ENCODE data around the gene CDKN2B-AS1. TPM values are rescaled to one million over a fixed set of nuclear protein-coding genes. Genes with fewer than 3 reads are reported as not detected.

Gene CDKN2B-AS1
- total RNA-seq, 2 donors from 2014 or later: not detected

DNA sequence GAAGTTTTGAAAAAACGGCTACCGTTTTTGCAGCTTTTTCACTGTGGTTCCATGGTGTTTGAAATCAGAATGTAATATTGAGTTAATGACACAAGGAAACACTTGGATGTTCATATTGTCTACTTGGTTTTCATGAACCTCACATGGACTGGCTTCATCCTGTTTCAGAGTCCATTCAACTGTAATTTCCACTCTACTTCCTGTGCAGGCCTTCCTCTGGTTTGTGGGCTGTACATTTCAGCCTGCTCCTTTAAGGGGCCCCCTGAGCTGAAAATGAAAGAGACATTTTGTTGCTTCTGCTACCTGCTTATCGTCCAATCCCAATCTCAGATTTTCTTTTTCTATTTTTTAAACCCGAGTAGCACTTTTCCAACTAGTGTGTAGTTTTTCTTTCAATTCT is 56.3 kb downstream of the CDKN2B-AS1 start:
- H3K4me1 Mint-ChIP-seq: peaks cover 22% of the 10 kb centered on the region
- Histone ChIP-seq H3K9me3 (ENCODE audit: control insufficient read depth, low read length) (no peaks in the 10 kb centered on the region), H3K9ac (ENCODE audit: extremely low read depth, low read length, poor library complexity, severe bottlenecking) (no peak overlapping the region), H3K4me1 (ENCODE audit: control insufficient read depth, insufficient read depth, low read length) (peaks cover 2% of the 10 kb centered on the region), H3K4me3 (ENCODE audit: low read length) (no peak overlapping the region), H3K27ac (ENCODE audit: low read depth, low read length) (no peak overlapping the region), H3K27me3 (ENCODE audit: control insufficient read depth, insufficient read depth, low read length, poor library complexity, severe bottlenecking) (no peaks in the 10 kb centered on the region), H3K36me3 (ENCODE audit: control insufficient read depth, insufficient read depth, low read length) (no peaks in the 10 kb centered on the region)
- H3K27me3 Mint-ChIP-seq (ENCODE audit: insufficient read depth): peaks cover 1% of the 10 kb centered on the region
- 92 to 100% methylated on average over 3 to 4 of the region's 4 CpGs for WGBS, 2 experiments (ENCODE audit: insufficient coverage in 1 of 2, insufficient read length in 1 of 2)
- no peaks in the 10 kb centered on the region for H3K36me3 Mint-ChIP-seq (ENCODE audit: low read depth)
- TF ChIP-seq, protein P1, sequence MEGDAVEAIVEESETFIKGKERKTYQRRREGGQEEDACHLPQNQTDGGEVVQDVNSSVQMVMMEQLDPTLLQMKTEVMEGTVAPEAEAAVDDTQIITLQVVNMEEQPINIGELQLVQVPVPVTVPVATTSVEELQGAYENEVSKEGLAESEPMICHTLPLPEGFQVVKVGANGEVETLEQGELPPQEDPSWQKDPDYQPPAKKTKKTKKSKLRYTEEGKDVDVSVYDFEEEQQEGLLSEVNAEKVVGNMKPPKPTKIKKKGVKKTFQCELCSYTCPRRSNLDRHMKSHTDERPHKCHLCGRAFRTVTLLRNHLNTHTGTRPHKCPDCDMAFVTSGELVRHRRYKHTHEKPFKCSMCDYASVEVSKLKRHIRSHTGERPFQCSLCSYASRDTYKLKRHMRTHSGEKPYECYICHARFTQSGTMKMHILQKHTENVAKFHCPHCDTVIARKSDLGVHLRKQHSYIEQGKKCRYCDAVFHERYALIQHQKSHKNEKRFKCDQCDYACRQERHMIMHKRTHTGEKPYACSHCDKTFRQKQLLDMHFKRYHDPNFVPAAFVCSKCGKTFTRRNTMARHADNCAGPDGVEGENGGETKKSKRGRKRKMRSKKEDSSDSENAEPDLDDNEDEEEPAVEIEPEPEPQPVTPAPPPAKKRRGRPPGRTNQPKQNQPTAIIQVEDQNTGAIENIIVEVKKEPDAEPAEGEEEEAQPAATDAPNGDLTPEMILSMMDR (conservative IDR thresholded peaks at IDR 0.05): no peak
- no peak overlapping the region for H3K4me3 Mint-ChIP-seq
- no peak overlapping the region for H3K27ac Mint-ChIP-seq
- no peaks in the 10 kb centered on the region for H3K9me3 Mint-ChIP-seq
- no peak for DNase-seq

DNA sequence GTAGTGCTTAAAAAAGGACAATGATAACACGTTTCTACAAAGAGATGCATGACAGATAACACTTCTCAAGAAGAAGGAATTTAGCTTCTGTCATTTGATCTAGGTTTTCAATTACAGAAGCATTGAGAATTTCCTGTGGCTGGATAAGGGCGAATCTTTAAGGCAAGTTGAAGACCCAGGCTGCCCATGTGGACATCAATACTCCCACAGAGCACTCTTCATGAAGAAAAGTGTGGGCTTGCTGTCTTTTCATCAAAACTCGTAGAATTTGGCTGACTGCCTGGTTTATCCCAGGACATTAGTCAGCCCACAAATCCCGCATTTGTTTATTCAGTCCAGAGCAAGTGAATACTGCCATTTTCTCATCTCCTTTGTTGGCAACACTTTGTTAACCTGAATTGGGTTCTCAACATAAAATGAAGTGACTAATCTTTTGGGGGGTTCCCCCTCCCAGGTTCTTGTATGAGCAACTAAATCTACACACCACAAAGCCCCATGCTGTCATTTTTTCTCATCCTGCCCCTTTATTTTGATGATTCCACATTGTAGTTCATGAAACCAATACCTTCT is 57.9 kb downstream of the CDKN2B-AS1 start:
- 78 to 81% methylated on average over 4 of the region's 4 CpGs for WGBS, 2 experiments (ENCODE audit: insufficient coverage in 1 of 2, insufficient read length in 1 of 2)
- Histone ChIP-seq H3K4me1 (ENCODE audit: control insufficient read depth, insufficient read depth, low read length) (peaks cover 2% of the 10 kb centered on the region), H3K4me3 (ENCODE audit: low read length) (no peak overlapping the region), H3K9ac (ENCODE audit: extremely low read depth, low read length, poor library complexity, severe bottlenecking) (no peak overlapping the region), H3K9me3 (ENCODE audit: control insufficient read depth, low read length) (no peaks in the 10 kb centered on the region), H3K27me3 (ENCODE audit: control insufficient read depth, insufficient read depth, low read length, poor library complexity, severe bottlenecking) (no peaks in the 10 kb centered on the region), H3K27ac (ENCODE audit: low read depth, low read length) (no peak overlapping the region), H3K36me3 (ENCODE audit: control insufficient read depth, insufficient read depth, low read length) (no peaks in the 10 kb centered on the region)
- TF ChIP-seq, protein P1 (conservative IDR thresholded peaks at IDR 0.05): no peak
- Mint-ChIP-seq H3K4me1 (peaks cover 22% of the 10 kb centered on the region), H3K36me3 (ENCODE audit: low read depth) (no peaks in the 10 kb centered on the region), H3K4me3 (no peak overlapping the region), H3K9me3 (no peaks in the 10 kb centered on the region), H3K27ac (no peak overlapping the region), H3K27me3 (ENCODE audit: insufficient read depth) (no peaks in the 10 kb centered on the region)
- no peak for DNase-seq

DNA sequence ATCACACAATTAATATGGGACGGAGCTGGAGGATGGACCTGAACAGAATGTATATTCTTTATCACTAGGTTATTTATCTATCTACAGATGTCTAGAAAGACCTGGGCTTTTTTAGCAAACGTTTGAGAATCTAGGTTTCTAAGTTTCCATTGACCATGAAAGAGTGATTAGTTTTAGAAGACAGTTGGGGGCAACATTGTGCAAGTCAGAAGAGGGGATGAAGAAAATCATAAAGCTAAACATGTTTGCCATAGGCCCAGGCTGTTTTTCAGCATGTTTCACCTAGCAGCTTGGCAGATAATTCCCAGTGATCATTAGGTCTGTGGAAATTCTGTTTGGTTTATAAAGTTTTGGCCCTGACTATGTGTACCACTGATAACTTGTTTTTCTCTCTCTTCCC is 58.6 kb downstream of the CDKN2B-AS1 start:
- Histone ChIP-seq H3K4me1 (ENCODE audit: control insufficient read depth, insufficient read depth, low read length) (peaks cover 2% of the 10 kb centered on the region), H3K9me3 (ENCODE audit: control insufficient read depth, low read length) (no peaks in the 10 kb centered on the region), H3K27me3 (ENCODE audit: control insufficient read depth, insufficient read depth, low read length, poor library complexity, severe bottlenecking) (no peaks in the 10 kb centered on the region), H3K4me3 (ENCODE audit: low read length) (no peak overlapping the region), H3K27ac (ENCODE audit: low read depth, low read length) (no peak overlapping the region), H3K36me3 (ENCODE audit: control insufficient read depth, insufficient read depth, low read length) (no peaks in the 10 kb centered on the region), H3K9ac (ENCODE audit: extremely low read depth, low read length, poor library complexity, severe bottlenecking) (no peak overlapping the region)
- peaks cover 1% of the 10 kb centered on the region for H3K9me3 Mint-ChIP-seq
- WGBS, 2 experiments (ENCODE audit: insufficient coverage in 1 of 2, insufficient read length in 1 of 2): 62 to 79% methylated on average over 1 to 2 of the region's 2 CpGs
- H3K27me3 Mint-ChIP-seq (ENCODE audit: insufficient read depth): no peaks in the 10 kb centered on the region
- no peak overlapping the region for H3K27ac Mint-ChIP-seq
- H3K4me1 Mint-ChIP-seq: peaks cover 22% of the 10 kb centered on the region
- H3K4me3 Mint-ChIP-seq: no peak overlapping the region
- no peak for DNase-seq
- TF ChIP-seq, protein P1 (conservative IDR thresholded peaks at IDR 0.05): no peak
- no peaks in the 10 kb centered on the region for H3K36me3 Mint-ChIP-seq (ENCODE audit: low read depth)
